Medulla oblongata (tissue), 1 donor: ENCODE measurements around the gene FNDC11.
"Not testable (repeated sequence)": the region's sequence is repeated elsewhere in the genome, so short reads cannot be mapped to it uniquely, and the experiment has no call there.

ENCODE experiments used
- DNase-seq: peaks from one replicate; pipeline ENCODE4 v3.0.0-alpha.2; 2015; ENCODE audit errors: extremely low spot score

Gene FNDC11

GRCh38 chr20:63566395-63567135 lies 12.6 kb downstream of the FNDC11 start:
- DNase-seq, result no peak

GRCh38 chr20:63567136-63567385 lies 13.1 kb downstream of the FNDC11 start:
- no peak for DNase-seq

GRCh38 chr20:63567386-63568169 lies 13.6 kb downstream of the FNDC11 start:
- DNase-seq, result peak; percentile 71

- DNase-seq, result no peak
Measured at GRCh38 chr20:63568170-63568981, 14.4 kb downstream of the FNDC11 start.

- DNase-seq, result no peak
Measured at GRCh38 chr20:63568986-63569949, 15.3 kb downstream of the FNDC11 start.

- no peak for DNase-seq
Measured at GRCh38 chr20:63570281-63571086, 16.5 kb downstream of the FNDC11 start.

- not testable (repeated sequence) for DNase-seq
Measured at GRCh38 chr20:63571087-63571478, 17.1 kb downstream of the FNDC11 start.

GRCh38 chr20:63572071-63572787 lies 18.3 kb downstream of the FNDC11 start:
- no peak for DNase-seq

- no peak for DNase-seq
Measured at GRCh38 chr20:63572788-63573646, 19.1 kb downstream of the FNDC11 start.

- no peak for DNase-seq
Measured at GRCh38 chr20:63573647-63574131, 19.7 kb downstream of the FNDC11 start.

- peak; percentile 48 for DNase-seq
Measured at GRCh38 chr20:63574156-63574828, 20.3 kb downstream of the FNDC11 start, which contains the start of gene HELZ2. Gene HELZ2, minus strand, starts transcription at chr20:63574239. Its CDS starts 1,854 bp downstream, at chr20:63572385.

- no peak for DNase-seq
Measured at GRCh38 chr20:63574829-63575743, 21.1 kb downstream of the FNDC11 start.

- no peak for DNase-seq
Measured at GRCh38 chr20:63576311-63576710, 22.4 kb downstream of the FNDC11 start.

GRCh38 chr20:63577317-63577894 lies 23.4 kb downstream of the FNDC11 start:
- DNase-seq, result peak; percentile 20

- no peak for DNase-seq
Measured at GRCh38 chr20:63578224-63579016, 24.5 kb downstream of the FNDC11 start.
